ENCODE results near the gene NRG2. TPM values are rescaled to one million over a fixed set of nuclear protein-coding genes. Genes with fewer than 3 reads are reported as not detected.

The NRG2 gene
- total RNA-seq, 4 donors from 2014 or later: 0.80 TPM; not detected in 3

GRCh38 chr5:140041492-140042392, 1.4 kb downstream of the NRG2 start:
- H3K9me3 ChIP-seq: no peaks in the 10 kb centered on the region
- H3K4me3 ChIP-seq: peak overlapping the region; percentile 38 to 63 (median 58)
- peaks cover 0 to 11% of the 10 kb centered on the region in 2 donors for H3K27me3 ChIP-seq
- H3K4me1 ChIP-seq: peaks cover 4 to 22% (median 9%) of the 10 kb centered on the region in 4 donors
- peak in 2 of 3 donors; percentile 45 to 51 for DNase-seq
- H3K27ac ChIP-seq: peak overlapping the region in 3 of 4 donors; percentile 45 to 59 (median 53)
- no peaks in the 10 kb centered on the region for H3K36me3 ChIP-seq
- TF ChIP-seq POLR2A (IDR thresholded peaks at IDR 0.05) (no peak), CTCF (IDR thresholded peaks at IDR 0.05) (no peak)

GRCh38 chr5:140041099-140041491, 2.0 kb downstream of the NRG2 start:
- Histone ChIP-seq H3K36me3 (no peaks in the 10 kb centered on the region), H3K27me3 (peaks cover 0 to 11% of the 10 kb centered on the region in 2 donors), H3K4me1 (peaks cover 4 to 22% (median 9%) of the 10 kb centered on the region in 4 donors), H3K4me3 (no peak overlapping the region), H3K9me3 (no peaks in the 10 kb centered on the region), H3K27ac (peak overlapping the region in 1 of 4 donors; percentile 53)
- no peak for DNase-seq
- TF ChIP-seq POLR2A (IDR thresholded peaks at IDR 0.05) (no peak), CTCF (IDR thresholded peaks at IDR 0.05) (no peak)

- no peaks in the 10 kb centered on the region for H3K9me3 ChIP-seq
- H3K4me1 ChIP-seq: peaks cover 4 to 22% (median 9%) of the 10 kb centered on the region in 4 donors
Observed at GRCh38 chr5:140040358-140040757, 2.7 kb downstream of the NRG2 start.

GRCh38 chr5:140039561-140039960, 3.5 kb downstream of the NRG2 start:
- DNase-seq: no peak
- Histone ChIP-seq H3K4me1 (peaks cover 4 to 22% (median 9%) of the 10 kb centered on the region in 4 donors), H3K27ac (no peak overlapping the region), H3K36me3 (no peaks in the 10 kb centered on the region), H3K27me3 (peaks cover 0 to 11% of the 10 kb centered on the region in 2 donors), H3K4me3 (no peak overlapping the region), H3K9me3 (no peaks in the 10 kb centered on the region)
- TF ChIP-seq POLR2A (IDR thresholded peaks at IDR 0.05) (no peak), CTCF (IDR thresholded peaks at IDR 0.05) (no peak)

More at GRCh38 chr5:140040358-140040757, 2.7 kb downstream of the NRG2 start:
- TF ChIP-seq CTCF (IDR thresholded peaks at IDR 0.05) (no peak), POLR2A (IDR thresholded peaks at IDR 0.05) (no peak)
- Histone ChIP-seq H3K36me3 (no peaks in the 10 kb centered on the region), H3K27me3 (peaks cover 0 to 11% of the 10 kb centered on the region in 2 donors), H3K4me3 (no peak overlapping the region), H3K27ac (no peak overlapping the region)
- no peak for DNase-seq

GRCh38 chr5:140038373-140038957, 4.6 kb downstream of the NRG2 start:
- TF ChIP-seq POLR2A (IDR thresholded peaks at IDR 0.05) (no peak), CTCF (IDR thresholded peaks at IDR 0.05) (no peak)
- Histone ChIP-seq H3K27ac (peak overlapping the region in 2 of 4 donors; percentile 1 to 49), H3K4me1 (peaks cover 3 to 19% (median 9%) of the 10 kb centered on the region in 4 donors), H3K4me3 (peak overlapping the region in 3 of 4 donors; percentile 2 to 42 (median 36)), H3K27me3 (peaks cover 0 to 5% of the 10 kb centered on the region in 2 donors), H3K36me3 (no peaks in the 10 kb centered on the region), H3K9me3 (no peaks in the 10 kb centered on the region)
- no peak for DNase-seq
